Activated T-cell treated with anti-CD3 and anti-CD28 coated beads for 1 hour (primary cell): ENCODE measurements around the gene MRTFA.
A peak's percentile ranks its signal among the peaks of the same experiment; 100 is the strongest.

ENCODE experiments used
- DNase-seq: peaks from one replicate; pipeline ENCODE4 v3.0.0-alpha.2; 2020; ENCODE audit warnings: low read depth

Gene MRTFA

DNA sequence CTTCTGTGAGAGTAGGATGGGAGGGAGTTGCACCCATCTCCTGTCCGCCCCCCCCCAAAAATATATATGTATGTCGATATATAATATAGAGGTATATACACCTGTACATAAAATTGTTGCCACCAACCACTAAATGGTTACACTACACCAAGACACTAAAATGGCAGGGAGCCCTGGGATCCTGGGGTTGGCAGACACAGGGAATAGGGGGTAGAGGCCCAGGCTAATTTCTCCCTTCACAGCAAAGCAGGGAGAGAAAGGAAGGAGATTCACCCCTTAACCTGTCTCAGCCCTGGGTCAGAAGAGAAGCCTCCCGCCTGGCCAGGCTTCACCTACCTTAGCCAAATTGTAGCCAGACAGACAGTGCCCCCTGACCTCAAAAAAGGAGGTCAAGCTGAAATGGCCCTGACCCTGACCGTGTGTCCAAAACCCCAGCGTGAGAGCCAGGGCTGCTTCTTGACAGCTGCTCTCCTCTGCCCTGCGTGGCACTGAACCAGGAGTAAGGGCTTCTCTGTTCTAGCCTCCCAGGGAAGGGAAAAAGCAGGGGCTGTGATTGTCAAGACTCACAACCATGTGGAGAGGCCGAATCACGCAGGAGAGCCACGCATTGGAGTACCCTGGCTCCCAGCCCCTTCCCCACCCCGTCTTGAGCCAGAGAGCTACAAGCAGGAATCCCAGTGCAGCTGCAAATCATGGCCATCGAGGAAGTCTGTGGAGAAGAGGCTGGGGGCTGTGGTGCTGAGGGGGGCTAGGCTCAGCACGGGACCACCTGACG lies 225.6 kb downstream of the MRTFA start:
- no peak for DNase-seq

DNA sequence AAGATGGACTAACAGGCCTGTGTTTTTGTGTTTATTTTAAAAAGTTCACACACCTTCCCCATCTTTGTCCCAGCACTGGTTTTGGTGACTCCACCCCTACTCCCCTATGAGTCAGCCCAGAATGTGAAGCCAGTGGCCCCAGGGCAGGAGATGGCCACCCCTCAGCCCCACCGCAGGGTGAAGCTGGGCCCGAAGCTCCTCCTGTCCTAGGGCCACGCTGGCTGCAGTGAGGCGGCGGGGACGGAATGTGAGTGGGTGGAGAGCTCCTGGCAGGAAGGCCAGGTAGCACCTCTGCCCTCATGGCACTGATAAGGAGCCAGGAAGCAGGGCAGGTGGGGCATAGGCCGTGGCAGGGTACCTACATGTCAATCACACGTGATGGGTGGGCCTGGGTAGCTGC lies 226.2 kb downstream of the MRTFA start:
- DNase-seq, result no peak

DNA sequence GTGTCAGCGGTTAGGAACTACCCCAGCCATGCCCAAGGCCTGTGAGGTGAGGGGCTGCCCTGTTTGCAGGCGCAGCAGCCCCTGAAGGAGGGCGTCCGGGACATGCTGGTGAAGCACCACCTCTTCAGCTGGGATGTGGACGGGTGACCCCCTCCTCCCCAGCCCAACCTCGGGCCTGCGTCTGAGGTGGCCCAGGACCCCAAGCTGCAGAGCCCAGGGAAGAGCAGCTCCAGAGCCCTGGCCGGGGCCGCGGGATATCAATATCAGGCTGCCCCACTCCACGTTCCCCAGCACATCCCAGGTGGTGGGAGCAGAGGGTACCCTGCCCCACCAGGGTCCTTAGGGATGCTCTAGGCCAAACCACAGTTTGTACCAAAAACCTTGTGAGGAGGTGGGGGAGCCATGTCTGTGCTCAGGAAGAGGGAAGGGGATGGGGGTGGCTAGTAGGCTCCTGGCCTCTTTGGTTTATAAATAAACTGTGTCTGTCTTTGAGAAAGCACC lies 226.9 kb downstream of the MRTFA start:
- DNase-seq, result no peak

DNA sequence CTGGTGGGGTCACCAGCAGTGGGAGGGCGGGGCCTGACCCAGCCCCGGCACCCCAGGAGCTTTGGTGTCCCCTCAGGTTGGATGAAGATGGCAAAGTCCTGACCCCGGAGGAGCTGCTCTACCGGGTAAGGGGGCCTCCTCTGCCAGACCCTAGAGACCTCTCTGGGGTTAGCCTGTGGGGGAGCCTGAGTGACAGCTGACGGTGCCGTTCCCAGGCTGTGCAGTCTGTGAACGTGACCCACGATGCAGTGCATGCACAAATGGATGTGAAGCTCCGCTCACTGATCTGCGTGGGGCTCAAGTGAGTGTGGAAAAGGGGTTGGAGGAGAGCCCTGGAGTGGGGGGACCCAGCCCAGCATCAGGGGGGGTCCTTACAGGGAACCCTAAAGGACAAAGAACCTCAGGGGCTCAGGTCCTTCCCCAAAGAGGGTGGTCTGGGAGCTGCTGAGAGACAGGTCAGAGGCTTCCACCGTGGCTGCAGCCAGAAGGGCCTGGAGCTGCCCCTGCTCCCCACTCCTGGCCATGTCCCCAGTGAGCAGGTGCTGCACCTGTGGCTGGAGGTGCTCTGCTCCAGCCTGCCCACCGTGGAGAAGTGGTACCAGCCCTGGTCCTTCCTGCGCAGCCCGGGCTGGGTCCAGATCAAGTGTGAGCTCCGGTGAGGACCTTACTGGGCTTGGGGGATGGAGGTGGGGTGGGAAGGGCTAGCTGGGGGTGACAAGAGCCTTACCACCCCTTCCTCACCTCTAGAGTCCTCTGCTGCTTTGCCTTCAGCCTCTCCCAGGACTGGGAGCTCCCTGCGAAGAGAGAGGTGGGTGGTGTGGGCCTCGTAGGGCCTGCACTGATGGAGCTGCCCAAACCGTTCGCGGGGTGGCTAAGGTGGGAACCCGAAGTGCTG lies 227.6 kb downstream of the MRTFA start:
- no peak for DNase-seq

DNA sequence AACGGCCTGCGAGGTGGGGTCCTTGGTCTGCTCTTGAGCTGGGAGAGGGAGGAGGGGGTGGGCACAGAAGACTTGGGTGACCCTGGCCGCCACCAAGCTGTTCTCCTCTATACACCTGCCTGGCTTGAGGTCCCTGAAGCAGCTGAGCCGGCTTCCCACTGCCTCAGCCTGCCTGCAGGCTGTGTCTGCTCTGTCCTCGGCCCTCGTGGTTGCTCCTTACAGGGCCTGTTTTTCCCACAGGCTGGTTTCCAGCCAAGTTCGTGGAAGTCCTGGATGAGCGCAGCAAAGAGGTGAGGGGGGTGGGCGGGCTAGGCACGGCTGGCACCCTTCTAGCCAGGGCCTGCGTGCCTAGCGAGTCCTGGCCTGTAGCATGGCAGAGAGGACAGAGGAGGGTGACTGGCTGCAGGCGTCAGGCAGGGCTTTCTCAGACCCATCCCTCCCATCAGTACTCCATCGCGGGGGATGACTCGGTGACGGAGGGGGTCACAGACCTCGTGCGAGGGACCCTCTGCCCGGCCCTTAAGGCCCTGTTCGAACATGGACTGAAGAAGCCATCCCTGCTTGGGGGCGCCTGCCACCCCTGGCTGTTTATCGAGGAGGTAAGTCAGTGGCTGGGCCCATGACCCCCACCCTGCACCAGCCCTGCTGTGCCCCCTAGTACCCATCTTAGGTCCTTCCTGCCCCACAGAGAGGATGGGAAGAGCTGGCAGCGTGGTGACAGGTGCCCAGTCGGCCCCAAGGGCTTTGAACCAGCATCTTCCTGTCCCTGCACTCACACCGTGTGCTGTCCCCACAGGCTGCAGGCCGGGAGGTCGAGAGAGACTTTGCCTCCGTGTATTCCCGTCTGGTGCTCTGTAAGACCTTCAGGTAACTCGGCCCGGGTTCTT lies 228.4 kb downstream of the MRTFA start:
- DNase-seq, result no peak

DNA sequence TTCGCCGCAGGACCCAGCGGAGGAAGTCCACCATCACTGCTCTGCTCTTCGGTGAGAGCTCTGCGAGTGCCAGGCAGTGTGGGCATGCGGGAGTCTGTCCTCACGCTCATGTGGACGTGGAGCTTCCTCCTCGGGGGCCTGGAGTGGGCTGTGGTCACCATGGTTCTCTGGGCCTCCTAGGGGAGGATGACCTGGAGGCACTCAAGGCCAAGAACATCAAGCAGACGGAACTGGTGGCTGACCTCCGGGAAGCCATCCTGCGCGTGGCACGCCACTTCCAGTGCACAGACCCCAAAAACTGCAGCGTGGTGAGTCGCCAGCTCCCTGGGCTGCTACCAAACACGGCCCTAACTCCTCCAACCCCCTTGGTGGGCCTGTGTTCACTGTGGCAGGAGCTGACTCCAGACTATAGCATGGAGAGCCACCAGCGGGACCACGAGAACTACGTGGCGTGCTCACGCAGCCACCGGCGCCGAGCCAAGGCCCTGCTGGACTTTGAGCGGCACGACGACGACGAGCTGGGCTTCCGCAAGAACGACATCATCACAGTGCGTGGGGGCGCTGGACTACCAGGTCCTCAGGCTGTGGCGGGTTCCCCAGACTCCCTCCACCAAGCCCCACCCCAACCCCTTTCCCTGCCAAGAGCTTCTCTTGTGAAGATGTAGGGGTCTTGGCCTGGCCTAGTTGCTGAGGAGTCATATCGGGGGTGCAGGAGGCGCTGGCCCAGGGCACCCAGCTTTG lies 229.3 kb downstream of the MRTFA start:
- DNase-seq, result no peak

DNA sequence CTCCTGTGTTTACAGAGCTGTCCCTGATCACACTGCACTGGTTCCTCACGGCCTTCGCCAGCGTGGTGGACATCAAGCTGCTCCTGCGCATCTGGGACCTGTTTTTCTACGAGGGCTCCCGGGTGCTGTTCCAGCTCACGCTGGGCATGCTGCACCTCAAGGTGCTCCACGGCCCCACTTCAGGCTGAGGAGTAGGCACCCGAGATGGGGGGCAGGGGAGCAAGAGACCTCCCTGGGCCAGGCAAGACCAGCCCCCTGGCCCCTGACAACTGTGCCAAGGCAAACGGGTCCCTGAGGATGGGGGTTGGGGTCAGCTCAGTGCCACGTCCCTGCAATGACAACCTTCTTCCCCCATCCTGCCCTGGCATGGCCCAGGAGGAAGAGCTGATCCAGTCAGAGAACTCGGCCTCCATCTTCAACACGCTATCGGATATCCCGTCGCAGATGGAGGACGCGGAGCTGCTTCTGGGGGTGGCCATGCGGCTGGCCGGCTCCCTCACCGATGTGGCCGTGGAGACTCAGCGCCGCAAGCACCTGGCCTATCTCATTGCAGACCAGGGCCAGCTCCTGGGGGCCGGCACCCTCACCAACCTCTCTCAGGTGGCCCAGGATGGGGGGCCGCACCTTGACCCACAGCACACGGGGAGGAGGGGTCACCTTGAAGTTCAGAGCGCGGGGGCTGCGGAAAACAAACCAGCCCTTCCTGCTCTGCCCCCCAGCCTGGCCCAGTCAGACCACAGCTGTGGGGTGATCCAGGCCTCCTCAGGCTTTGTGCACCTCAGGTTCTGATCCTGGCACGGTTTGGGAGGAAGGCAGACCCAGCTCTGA lies 230.2 kb downstream of the MRTFA start:
- DNase-seq, result no peak

DNA sequence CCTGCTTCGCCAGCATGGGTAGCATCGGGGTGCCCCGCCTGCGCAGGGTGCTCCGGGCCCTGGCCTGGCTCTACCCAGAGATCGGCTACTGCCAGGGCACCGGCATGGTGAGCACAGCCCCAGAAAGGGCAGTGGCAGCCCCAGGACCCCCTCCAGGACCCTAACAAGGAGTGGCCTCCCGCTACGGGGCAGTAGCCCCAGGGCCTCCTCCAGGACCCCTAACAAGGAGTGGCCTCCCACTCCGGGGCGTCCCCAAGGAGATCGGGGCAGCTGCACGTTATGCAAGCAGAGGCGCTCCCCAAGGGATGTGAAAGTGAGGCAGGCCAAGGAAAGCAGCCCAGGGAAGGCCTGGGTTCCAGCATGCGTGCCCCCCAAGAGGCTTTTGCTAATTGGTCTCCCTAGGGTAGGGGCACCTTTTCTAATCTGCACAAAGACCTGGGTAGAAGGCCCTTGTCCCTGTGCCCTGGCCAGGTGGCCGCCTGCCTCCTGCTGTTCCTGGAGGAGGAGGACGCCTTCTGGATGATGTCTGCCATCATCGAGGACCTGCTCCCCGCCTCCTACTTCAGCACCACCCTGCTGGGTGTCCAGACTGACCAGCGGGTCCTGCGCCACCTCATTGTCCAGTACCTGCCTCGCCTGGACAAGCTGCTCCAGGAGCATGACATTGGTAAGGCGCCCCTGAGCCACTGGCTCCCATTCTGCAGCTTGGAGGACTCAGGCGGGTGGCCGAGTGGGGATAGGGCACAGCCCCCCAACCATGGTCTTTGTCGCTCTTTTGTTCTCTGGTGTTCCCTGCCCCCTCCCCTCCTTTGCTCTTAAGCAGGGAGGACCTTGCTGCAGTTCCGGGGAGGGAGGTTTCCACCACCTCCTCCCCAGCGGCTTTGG lies 231.1 kb downstream of the MRTFA start:
- DNase-seq, result no peak

DNA sequence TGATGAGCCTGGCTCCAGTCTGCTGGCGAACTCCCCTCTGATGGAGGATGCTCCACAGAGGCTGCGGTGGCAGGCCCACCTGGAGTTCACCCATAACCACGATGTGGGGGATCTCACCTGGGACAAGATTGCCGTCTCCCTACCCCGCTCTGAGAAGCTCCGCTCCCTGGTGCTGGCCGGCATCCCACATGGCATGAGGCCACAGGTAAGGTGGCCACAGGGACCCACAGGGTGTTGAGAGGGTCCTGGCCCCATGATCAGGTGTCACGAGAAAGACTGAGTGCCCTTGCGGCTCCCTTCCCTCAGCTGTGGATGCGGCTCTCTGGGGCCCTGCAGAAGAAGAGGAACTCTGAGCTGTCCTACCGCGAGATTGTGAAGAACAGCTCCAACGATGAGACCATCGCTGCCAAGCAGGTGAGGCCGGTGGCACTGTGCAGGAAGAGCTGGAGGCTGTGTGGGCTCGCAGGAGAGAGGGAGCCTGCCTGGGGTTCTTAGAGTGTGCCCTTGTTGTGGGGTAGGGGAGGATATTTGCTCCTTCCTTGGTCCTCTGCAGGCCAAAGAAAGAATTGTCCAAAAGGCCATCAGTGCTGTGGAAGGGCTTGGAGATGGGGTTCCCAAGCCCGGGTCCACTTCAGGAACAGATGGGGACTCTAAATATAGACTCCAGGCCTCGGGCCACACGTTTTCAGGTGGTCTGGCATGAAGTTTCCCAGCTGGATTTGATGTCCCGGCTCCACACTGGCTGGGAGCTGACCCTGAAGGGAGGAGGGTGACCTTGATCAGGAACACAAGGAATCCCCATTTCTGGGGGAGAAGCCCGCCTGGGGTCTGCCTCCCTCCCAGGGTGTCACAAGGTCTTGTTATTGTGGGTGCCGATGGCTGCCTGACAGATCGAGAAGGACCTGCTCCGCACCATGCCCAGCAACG lies 232.0 kb downstream of the MRTFA start:
- DNase-seq, result no peak

DNA sequence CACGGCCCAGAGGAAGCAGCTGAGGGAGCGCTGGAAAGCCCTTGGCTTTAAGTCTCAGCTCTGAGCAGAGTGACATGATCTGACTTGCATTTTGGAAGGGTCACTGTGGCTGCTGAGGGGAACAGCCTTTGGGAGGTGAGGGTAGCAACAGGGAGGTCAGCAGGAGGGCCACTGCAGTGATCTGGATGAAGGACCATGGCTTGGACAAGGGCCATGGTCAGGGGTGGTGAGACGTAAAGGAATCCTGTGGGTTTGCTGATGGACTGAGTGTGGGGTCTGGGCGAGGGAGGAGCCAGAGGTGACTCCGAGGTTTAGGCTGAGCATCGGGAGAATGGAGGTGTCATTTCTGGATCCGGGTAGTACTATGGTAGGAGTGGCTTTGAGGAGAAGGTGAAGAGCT lies 232.9 kb downstream of the MRTFA start:
- DNase-seq, result no peak

DNA sequence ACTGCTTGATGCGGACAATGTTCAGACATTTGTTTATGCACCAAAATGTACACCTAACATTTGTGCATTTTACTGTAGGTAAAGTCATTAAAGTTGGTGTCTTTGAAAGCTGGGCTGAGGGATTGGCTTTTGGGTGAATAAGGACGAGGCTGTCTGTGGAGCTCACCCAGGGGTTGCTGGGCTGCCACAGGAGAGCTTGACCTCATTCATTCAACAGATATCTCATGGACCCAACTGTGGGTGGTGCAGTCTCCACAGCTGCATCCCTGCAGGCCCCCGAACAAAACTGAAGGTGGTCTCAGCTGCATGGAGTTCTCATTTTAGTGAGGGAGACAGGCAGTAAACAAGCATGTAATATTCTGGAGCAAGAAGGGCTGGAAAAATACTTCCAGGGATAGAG lies 233.4 kb downstream of the MRTFA start:
- DNase-seq, result no peak

DNA sequence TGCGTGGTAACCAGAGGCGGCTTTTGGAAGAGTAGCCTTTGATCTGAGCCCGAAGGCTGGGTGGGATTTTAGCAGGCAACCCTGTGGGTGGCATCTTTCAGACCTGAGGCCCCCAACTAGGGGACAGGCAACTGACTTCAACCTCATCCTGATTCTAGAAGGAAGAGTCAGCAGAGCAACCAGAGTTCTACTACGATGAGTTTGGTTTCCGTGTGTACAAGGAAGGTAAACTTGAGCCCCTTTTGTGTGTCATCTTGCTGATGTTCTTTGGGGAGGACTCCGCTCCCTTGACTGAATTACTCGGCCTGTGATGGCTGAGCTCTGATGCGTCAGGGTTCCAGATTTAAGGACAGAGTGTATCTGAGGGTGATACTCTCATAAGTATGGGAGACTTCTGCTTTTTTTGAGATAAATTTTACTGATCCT lies 234.5 kb downstream of the MRTFA start:
- DNase-seq, result no peak

DNA sequence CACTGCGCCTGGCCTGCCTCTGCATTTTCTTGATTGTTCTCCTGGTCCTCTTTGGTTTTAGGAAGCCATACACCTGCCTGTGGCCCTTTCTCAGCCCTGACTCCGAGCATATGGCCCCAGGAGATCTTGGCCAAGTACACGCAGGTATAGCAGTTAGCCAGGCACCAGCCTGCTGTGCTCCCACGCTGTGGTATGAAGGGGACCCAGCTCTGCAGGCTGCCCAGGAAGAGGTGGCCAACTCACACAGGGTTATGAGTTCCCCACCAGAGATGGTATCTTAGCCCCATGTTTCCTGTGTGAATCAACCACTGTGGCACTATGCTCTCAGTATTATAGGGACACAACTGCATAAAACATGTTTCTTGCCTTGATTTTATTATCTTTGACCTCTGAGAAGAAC lies 235.0 kb downstream of the MRTFA start:
- no peak for DNase-seq

DNA sequence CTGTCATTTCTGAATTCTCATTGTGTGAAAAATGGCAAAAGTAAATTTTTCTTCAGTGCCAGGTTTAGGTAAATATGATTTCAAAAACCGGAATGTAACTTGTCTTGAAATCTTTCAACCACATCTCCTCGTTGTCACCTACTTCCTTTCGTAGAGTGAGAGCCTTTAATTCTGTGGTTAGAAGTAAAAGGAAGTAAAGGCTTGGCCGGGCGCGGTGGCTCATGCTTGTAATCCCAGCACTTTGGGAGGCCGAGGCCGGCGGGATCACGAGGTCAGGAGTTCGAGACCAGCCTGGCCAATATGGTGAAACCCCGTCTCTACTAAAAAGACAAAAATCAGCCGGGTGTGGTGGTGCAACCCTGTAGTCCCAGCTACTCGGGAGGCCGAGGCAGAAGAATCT lies 236.4 kb downstream of the MRTFA start:
- DNase-seq, result peak; percentile 18

DNA sequence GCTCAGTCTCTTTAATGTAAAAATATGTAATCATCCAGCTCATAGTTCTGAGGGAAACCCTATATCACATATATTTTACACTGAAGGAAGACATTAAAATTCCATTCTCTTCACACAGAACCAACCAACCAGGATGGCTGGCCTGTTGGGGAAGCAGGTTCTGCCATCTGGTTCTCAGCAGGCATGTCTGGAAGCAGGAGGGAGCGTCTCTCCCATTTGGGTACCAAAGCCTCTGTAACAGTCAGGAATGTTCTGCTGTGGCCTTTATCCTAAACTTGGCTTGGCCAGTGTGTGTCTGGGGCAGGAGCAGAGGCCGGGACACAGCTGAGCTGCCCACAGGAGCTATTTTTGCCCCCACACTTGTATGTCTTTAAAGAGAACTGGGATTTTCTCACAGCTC lies 236.9 kb downstream of the MRTFA start:
- DNase-seq, result no peak

DNA sequence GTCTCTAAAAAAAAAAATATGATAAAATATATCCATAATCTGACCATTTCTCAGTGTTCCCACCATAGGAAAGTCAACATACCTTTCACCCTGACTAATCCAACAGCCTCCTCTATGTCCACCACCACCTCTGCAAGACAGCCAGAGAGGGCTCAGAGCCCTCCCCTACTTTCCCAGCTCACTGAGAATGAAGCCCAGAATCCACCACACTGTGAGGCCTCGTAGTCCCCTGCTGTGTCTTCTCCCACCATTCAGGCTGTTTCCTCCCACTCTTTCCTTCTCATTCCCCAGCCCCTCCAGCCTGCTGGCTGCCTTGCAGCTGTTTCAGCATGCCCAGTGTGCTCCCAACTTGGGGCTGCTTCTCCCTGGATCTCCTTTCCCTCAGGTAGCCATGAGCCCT lies 239.1 kb downstream of the MRTFA start:
- DNase-seq, result no peak

DNA sequence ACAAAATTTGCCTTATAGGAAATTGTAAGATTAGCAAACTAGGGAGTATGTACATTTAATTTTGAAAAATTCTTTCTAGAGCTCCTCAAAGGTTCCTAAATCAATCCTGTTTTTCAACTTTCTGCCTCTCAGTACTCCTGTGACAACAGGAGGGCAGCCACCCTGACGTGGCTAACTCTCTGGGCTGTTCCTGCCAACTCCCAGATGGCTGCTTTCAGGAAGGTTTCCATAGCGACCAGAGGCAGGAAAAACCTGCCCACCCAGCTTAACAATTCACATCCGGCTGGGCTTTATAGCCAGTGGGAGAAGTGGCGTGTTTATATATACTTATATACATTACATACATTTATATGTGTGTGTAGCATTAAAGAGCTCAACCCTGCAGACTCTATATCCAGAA lies 239.6 kb downstream of the MRTFA start:
- no peak for DNase-seq

DNA sequence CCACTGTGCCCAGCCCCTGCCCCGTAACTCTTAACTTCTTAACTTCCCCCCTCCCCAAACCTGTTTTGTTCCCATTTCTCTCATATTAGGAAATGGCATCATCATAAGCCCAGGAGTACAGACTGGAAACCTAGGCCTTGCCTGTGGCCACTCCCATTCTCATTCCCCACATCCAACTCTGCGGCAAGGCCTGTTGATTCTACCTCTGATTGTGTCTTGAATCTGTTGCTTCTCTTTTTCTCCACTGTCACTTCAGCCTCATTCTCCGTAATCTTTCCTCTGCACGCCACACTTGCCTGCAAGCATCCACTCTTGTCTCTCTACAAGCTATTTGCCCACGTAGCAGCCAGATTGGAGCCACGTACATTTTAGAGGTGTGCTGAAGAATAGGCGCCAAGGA lies 240.9 kb downstream of the MRTFA start:
- no peak for DNase-seq
